HepG2 (cell line): ENCODE results near the gene NRP1. TPM values are rescaled to one million over a fixed set of nuclear protein-coding genes. Genes with fewer than 3 reads are reported as not detected.

Source experiments
- DNMT3B ChIP-seq: conservative IDR thresholded peaks from 2 replicates; pipeline ENCODE4 v1.6.1; 2016; ENCODE audit warnings: missing biosample characterization, control low read depth
- HES4 ChIP-seq: sonication (generic); formaldehyde crosslinking; IDR thresholded peaks from 2 replicates; pipeline ENCODE4 v1.9.0; 2021; ENCODE audit warnings: mild to moderate bottlenecking, missing genetic modification reagents, borderline replicate concordance
- ZNF3 ChIP-seq: IDR thresholded peaks from 2 replicates; pipeline ENCODE4 v1.7.0; 2017; ENCODE audit warnings: inconsistent platforms
- ZNF562 ChIP-seq: sonication (generic); formaldehyde crosslinking; IDR thresholded peaks from 2 replicates; pipeline ENCODE4 v1.8.0; 2022; ENCODE audit warnings: missing genetic modification reagents, borderline replicate concordance
- ZNF747 ChIP-seq: sonication (generic); formaldehyde crosslinking; IDR thresholded peaks from 2 replicates; pipeline ENCODE4 v1.8.1; 2023; ENCODE audit warnings: missing genetic modification reagents, mild to moderate bottlenecking, borderline replicate concordance
- polyA plus RNA-seq, 8 experiments: library from polyadenylated mRNA; depleted of rRNA in 3 of 8; stranded (reverse) in 7 of 8; unstranded in 1 of 8; fragments of >200 nt; fragmentation: Illumina TruSeq in 4 of 8; extraction: Trizol in 4 of 8; gene quantifications; 2 replicates each; pipeline versions ENCODE4 v1.2.1 to v1.2.3, GENCODE V29; 2011 to 2016; ENCODE audit warnings: low read depth in 4 of 8, missing spikeins in 1 of 8, mixed read lengths in 1 of 8; ENCODE audit not compliant: insufficient read depth in 1 of 8
- total RNA-seq, 5 experiments: library from RNA; depleted of rRNA; stranded (reverse); fragments of >200 nt; fragmentation: Illumina TruSeq; extraction: Trizol; gene quantifications; 2 replicates each; pipeline ENCODE4 v1.2.3, GENCODE V29; 2016; ENCODE audit warnings: low read depth in 1 of 5
- TF ChIP-seq, protein P1 (sequence below): sonication (generic); formaldehyde crosslinking; IDR thresholded peaks from 2 replicates; pipeline ENCODE4 v1.4.0; 2020; ENCODE audit warnings: missing genetic modification reagents
- TF ChIP-seq, protein P2 (sequence below): sonication (generic); formaldehyde crosslinking; IDR thresholded peaks from 2 replicates; pipeline ENCODE4 v1.9.0; 2021; ENCODE audit warnings: mild to moderate bottlenecking, missing genetic modification reagents
- TF ChIP-seq, protein P3 (sequence below): sonication (generic); formaldehyde crosslinking; IDR thresholded peaks from 2 replicates; pipeline ENCODE4 v1.8.0; 2022; ENCODE audit warnings: mild to moderate bottlenecking, missing genetic modification reagents; ENCODE audit not compliant: insufficient replicate concordance
- TF ChIP-seq, protein P4 (sequence below): sonication (generic); formaldehyde crosslinking; IDR thresholded peaks from 2 replicates; pipeline ENCODE4 v1.5.0; 2020; ENCODE audit warnings: missing genetic modification reagents
- TF ChIP-seq, protein P5 (sequence below): sonication (generic); formaldehyde crosslinking; conservative IDR thresholded peaks from 2 replicates; pipeline ENCODE4 v1.4.0; 2020; ENCODE audit warnings: mild to moderate bottlenecking, missing genetic modification reagents, moderate library complexity
- TF ChIP-seq, protein P6 (sequence below): sonication (generic); formaldehyde crosslinking; IDR thresholded peaks from 2 replicates; pipeline ENCODE4 v1.8.0; 2022; ENCODE audit warnings: mild to moderate bottlenecking, missing genetic modification reagents, borderline replicate concordance

NRP1 gene
- total and polyA plus RNA-seq, 2 of the 13 experiments (the other 11 are each of a cell fraction or from before 2014, with no cell fraction given): 5.3 to 5.8 TPM

DNA sequence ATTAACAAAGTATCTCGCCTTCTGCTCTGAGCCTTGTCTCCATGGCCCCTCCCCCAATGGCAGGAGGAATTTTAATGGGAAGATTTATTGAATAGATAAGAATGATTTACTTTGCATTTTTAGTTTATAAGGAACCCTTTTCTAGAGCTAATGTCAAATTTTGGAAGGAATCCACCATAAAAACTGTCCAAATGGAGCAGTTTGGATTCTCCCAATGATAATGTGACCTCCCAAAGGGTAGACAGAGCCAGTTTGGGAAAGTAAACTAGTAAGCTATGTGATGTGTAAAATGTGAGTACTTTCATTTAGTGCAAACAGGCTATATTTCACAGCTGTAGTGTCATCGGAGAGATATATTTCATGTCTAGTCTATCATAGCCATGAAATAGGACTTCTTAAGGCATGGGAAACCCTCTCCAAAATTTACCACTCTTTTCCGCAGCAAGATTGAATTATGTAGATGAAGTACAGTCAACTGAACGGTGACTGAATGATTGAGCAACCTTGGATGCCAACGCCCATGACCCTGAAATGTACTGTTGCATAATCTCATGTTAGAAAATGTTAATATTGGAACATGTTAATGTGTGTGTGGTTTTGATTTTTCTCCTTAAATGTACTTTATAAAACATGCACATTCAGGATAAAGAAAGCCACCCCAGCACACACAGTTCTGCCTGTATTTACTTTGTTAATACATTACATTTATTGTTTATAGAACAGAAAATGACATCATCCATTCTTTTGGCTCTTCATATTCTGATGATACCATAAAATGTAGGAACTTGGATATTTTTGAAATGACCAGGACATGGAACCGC lies 140.6 kb downstream of the NRP1 start (continued):
- TF ChIP-seq, protein P1, sequence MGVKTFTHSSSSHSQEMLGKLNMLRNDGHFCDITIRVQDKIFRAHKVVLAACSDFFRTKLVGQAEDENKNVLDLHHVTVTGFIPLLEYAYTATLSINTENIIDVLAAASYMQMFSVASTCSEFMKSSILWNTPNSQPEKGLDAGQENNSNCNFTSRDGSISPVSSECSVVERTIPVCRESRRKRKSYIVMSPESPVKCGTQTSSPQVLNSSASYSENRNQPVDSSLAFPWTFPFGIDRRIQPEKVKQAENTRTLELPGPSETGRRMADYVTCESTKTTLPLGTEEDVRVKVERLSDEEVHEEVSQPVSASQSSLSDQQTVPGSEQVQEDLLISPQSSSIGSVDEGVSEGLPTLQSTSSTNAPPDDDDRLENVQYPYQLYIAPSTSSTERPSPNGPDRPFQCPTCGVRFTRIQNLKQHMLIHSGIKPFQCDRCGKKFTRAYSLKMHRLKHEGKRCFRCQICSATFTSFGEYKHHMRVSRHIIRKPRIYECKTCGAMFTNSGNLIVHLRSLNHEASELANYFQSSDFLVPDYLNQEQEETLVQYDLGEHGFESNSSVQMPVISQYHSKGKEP (CRISPR knock-in tag): no peak
- TF ChIP-seq, protein P2, sequence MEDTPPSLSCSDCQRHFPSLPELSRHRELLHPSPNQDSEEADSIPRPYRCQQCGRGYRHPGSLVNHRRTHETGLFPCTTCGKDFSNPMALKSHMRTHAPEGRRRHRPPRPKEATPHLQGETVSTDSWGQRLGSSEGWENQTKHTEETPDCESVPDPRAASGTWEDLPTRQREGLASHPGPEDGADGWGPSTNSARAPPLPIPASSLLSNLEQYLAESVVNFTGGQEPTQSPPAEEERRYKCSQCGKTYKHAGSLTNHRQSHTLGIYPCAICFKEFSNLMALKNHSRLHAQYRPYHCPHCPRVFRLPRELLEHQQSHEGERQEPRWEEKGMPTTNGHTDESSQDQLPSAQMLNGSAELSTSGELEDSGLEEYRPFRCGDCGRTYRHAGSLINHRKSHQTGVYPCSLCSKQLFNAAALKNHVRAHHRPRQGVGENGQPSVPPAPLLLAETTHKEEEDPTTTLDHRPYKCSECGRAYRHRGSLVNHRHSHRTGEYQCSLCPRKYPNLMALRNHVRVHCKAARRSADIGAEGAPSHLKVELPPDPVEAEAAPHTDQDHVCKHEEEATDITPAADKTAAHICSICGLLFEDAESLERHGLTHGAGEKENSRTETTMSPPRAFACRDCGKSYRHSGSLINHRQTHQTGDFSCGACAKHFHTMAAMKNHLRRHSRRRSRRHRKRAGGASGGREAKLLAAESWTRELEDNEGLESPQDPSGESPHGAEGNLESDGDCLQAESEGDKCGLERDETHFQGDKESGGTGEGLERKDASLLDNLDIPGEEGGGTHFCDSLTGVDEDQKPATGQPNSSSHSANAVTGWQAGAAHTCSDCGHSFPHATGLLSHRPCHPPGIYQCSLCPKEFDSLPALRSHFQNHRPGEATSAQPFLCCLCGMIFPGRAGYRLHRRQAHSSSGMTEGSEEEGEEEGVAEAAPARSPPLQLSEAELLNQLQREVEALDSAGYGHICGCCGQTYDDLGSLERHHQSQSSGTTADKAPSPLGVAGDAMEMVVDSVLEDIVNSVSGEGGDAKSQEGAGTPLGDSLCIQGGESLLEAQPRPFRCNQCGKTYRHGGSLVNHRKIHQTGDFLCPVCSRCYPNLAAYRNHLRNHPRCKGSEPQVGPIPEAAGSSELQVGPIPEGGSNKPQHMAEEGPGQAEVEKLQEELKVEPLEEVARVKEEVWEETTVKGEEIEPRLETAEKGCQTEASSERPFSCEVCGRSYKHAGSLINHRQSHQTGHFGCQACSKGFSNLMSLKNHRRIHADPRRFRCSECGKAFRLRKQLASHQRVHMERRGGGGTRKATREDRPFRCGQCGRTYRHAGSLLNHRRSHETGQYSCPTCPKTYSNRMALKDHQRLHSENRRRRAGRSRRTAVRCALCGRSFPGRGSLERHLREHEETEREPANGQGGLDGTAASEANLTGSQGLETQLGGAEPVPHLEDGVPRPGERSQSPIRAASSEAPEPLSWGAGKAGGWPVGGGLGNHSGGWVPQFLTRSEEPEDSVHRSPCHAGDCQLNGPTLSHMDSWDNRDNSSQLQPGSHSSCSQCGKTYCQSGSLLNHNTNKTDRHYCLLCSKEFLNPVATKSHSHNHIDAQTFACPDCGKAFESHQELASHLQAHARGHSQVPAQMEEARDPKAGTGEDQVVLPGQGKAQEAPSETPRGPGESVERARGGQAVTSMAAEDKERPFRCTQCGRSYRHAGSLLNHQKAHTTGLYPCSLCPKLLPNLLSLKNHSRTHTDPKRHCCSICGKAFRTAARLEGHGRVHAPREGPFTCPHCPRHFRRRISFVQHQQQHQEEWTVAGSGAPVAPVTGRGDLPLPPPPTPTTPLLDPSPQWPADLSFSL (CRISPR knock-in tag): no peak
- no peak for TF ChIP-seq ZNF562 (CRISPR knock-in tag)
- TF ChIP-seq, protein P3, sequence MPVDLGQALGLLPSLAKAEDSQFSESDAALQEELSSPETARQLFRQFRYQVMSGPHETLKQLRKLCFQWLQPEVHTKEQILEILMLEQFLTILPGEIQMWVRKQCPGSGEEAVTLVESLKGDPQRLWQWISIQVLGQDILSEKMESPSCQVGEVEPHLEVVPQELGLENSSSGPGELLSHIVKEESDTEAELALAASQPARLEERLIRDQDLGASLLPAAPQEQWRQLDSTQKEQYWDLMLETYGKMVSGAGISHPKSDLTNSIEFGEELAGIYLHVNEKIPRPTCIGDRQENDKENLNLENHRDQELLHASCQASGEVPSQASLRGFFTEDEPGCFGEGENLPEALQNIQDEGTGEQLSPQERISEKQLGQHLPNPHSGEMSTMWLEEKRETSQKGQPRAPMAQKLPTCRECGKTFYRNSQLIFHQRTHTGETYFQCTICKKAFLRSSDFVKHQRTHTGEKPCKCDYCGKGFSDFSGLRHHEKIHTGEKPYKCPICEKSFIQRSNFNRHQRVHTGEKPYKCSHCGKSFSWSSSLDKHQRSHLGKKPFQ (CRISPR knock-in tag): no peak
- TF ChIP-seq, protein P4, sequence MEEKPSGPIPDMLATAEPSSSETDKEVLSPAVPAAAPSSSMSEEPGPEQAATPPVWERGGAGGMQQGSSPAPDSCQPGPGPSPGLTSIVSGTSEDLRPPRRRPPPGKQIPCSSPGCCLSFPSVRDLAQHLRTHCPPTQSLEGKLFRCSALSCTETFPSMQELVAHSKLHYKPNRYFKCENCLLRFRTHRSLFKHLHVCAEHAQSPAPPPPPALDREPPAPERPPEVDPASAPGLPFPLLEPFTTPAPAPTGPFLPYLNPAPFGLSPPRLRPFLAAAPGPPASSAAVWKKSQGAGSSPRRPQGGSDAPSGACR (CRISPR knock-in tag): no peak
- TF ChIP-seq ZNF747 (CRISPR knock-in tag): no peak
- TF ChIP-seq, protein P5, sequence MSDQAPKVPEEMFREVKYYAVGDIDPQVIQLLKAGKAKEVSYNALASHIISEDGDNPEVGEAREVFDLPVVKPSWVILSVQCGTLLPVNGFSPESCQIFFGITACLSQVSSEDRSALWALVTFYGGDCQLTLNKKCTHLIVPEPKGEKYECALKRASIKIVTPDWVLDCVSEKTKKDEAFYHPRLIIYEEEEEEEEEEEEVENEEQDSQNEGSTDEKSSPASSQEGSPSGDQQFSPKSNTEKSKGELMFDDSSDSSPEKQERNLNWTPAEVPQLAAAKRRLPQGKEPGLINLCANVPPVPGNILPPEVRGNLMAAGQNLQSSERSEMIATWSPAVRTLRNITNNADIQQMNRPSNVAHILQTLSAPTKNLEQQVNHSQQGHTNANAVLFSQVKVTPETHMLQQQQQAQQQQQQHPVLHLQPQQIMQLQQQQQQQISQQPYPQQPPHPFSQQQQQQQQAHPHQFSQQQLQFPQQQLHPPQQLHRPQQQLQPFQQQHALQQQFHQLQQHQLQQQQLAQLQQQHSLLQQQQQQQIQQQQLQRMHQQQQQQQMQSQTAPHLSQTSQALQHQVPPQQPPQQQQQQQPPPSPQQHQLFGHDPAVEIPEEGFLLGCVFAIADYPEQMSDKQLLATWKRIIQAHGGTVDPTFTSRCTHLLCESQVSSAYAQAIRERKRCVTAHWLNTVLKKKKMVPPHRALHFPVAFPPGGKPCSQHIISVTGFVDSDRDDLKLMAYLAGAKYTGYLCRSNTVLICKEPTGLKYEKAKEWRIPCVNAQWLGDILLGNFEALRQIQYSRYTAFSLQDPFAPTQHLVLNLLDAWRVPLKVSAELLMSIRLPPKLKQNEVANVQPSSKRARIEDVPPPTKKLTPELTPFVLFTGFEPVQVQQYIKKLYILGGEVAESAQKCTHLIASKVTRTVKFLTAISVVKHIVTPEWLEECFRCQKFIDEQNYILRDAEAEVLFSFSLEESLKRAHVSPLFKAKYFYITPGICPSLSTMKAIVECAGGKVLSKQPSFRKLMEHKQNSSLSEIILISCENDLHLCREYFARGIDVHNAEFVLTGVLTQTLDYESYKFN (CRISPR knock-in tag): peak; percentile 50
- TF ChIP-seq HES4 (CRISPR knock-in tag): no peak
- 0 out of 2 replicates have a peak, but pooled peaks have one; percentile 15 for TF ChIP-seq DNMT3B
- no peak for TF ChIP-seq ZNF3 (CRISPR knock-in tag)
- TF ChIP-seq, protein P6, sequence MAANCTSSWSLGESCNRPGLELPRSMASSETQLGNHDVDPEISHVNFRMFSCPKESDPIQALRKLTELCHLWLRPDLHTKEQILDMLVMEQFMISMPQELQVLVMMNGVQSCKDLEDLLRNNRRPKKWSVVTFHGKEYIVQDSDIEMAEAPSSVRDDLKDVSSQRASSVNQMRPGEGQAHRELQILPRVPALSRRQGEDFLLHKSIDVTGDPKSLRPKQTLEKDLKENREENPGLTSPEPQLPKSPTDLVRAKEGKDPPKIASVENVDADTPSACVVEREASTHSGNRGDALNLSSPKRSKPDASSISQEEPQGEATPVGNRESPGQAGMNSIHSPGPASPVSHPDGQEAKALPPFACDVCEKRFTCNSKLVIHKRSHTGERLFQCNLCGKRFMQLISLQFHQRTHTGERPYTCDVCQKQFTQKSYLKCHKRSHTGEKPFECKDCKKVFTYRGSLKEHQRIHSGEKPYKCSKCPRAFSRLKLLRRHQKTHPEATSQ (CRISPR knock-in tag): no peak
